Breast epithelium (tissue), 3 donors: ENCODE measurements around the gene MAD1L1.

Experiments used
- CTCF ChIP-seq, 3 donors: fragments of 450-650 bp; IDR thresholded peaks; one replicate each; pipeline ENCODE4 v1.5.1; 2016 to 2017; ENCODE audit warnings: antibody characterized with exemption in 3 of 3, mild to moderate bottlenecking in 3 of 3, moderate library complexity in 3 of 3
- POLR2A ChIP-seq: fragments of 450-650 bp; IDR thresholded peaks from one replicate; pipeline ENCODE4 v1.6.1; 2016; ENCODE audit warnings: antibody characterized with exemption, mild to moderate bottlenecking, moderate library complexity
- POLR2AphosphoS5 ChIP-seq, 3 donors: sonication (generic); formaldehyde crosslinking; IDR thresholded peaks; one replicate each; pipeline ENCODE4 v1.6.1; 2017; ENCODE audit warnings: antibody characterized with exemption in 3 of 3

GRCh38 chr7:2003451-2003930 lies 229.3 kb downstream of the MAD1L1 start:
- TF ChIP-seq CTCF (IDR thresholded peaks at IDR 0.05), result no peak
- no peak for TF ChIP-seq POLR2AphosphoS5 (IDR thresholded peaks at IDR 0.05)
- no peak for TF ChIP-seq POLR2A
